HepG2 (cell line): ENCODE data around the gene CDIP1. TPM values are rescaled to one million over a fixed set of nuclear protein-coding genes. Genes with fewer than 3 reads are reported as not detected.

Source experiments
- ATAC-seq: fragments of 200-7000 bp; cut with Tn5 transposase; 3 replicates; pipeline ENCODE4 v1.9.1; 2020; ENCODE audit warnings: mild to moderate bottlenecking, moderate library complexity
- BruUV-seq: library from RNA; stranded (reverse); fragments of 400-500 nt; replicated peaks from 2 replicates; lab custom pipeline; 2021; lab: Mats Ljungman, UMichigan
- CTCF ChIA-PET: fragments of 300-600 bp; formaldehyde crosslinking; extraction: SDS; loops from one replicate; lab custom pipeline; 2021; ENCODE audit warnings: low total read pairs, inconsistent platforms, low intra/inter-chr PET ratio; lab: Yijun Ruan, JAX
- POLR2A ChIA-PET: fragments of 350-600 bp; sonication (Branson Sonifier 250); formaldehyde crosslinking; loops from one replicate; lab custom pipeline; 2020; ENCODE audit warnings: antibody characterized with exemption, inconsistent platforms; lab: Yijun Ruan, JAX
- DNase-seq: peaks from one replicate; pipeline ENCODE4 v3.0.0-alpha.2; 2015; ENCODE audit warnings: low spot score
- FAIRE-seq: peaks from 3 replicates; lab custom pipeline; 2011; peaks lifted over from hg19 to GRCh38; lab: Jason Lieb, UNC
- H2AFZ ChIP-seq: one replicate; pipeline ENCODE4 v1.6.1; 2011; ENCODE audit warnings: low read length, inconsistent platforms
- H3K27ac ChIP-seq: fragments of 300-600 bp; 3 replicates; pipeline ENCODE4 v1.8.0; 2011; ENCODE audit warnings: mixed run types, mild to moderate bottlenecking, mixed read lengths, low read length, inconsistent platforms; ENCODE audit not compliant: insufficient read depth; ENCODE audit errors: extremely low read length
- H3K27me3 ChIP-seq, 2 experiments: fragments of 200-600 bp in 1 of 2; 2 replicates in 1 of 2; 3 replicates in 1 of 2; pipeline versions ENCODE4 v1.6.0 to v1.8.0; 2011; ENCODE audit warnings: low read length in 2 of 2, mild to moderate bottlenecking in 2 of 2, moderate library complexity in 2 of 2, inconsistent platforms in 1 of 2; ENCODE audit not compliant: insufficient read depth in 2 of 2, control insufficient read depth in 1 of 2
- H3K36me3 ChIP-seq, 2 experiments: fragments of 200-600 bp in 1 of 2; replicated peaks in 1 of 2; 2 replicates in 1 of 2; 3 replicates in 1 of 2; pipeline versions ENCODE4 v1.5.1 to v1.8.0; 2011; ENCODE audit warnings: low read length in 2 of 2, inconsistent platforms in 1 of 2; ENCODE audit not compliant: insufficient read depth in 2 of 2, control insufficient read depth in 1 of 2
- H3K4me1 ChIP-seq: 2 replicates; pipeline ENCODE4 v1.5.1; 2012; ENCODE audit warnings: low read length, inconsistent platforms; ENCODE audit not compliant: insufficient read depth
- H3K4me2 ChIP-seq: 2 replicates; pipeline ENCODE4 v1.6.0; 2011; ENCODE audit warnings: low read depth, low read length, inconsistent platforms
- H3K4me3 ChIP-seq, 3 experiments: fragments of 200-600 bp in 1 of 3; sonication (generic), shearing (Covaris generic) in 1 of 3; replicated peaks in 1 of 3; 2 replicates each; pipeline ENCODE4 v1.5.1; 2011 to 2016; ENCODE audit warnings: low read length in 3 of 3, inconsistent platforms in 2 of 3, low read depth in 2 of 3, mild to moderate bottlenecking in 2 of 3, control low read depth in 1 of 3, mixed read lengths in 1 of 3; ENCODE audit not compliant: insufficient read depth in 1 of 3
- H3K79me2 ChIP-seq: one replicate; pipeline ENCODE4 v1.6.1; 2011; ENCODE audit warnings: low read length, inconsistent platforms; ENCODE audit not compliant: insufficient read depth
- H3K9ac ChIP-seq: 2 replicates; pipeline ENCODE4 v1.6.0; 2011; ENCODE audit warnings: mild to moderate bottlenecking, low read depth, low read length, inconsistent platforms; ENCODE audit not compliant: insufficient read depth
- H3K9me3 ChIP-seq: 2 replicates; pipeline ENCODE4 v1.5.1; 2012; ENCODE audit warnings: mild to moderate bottlenecking, low read length
- H4K20me1 ChIP-seq: 2 replicates; pipeline ENCODE4 v1.6.0; 2011; ENCODE audit warnings: inconsistent platforms, mild to moderate bottlenecking, low read length, moderate library complexity; ENCODE audit not compliant: insufficient read depth
- AGO2 ChIP-seq: fragments of 200-400 bp; formaldehyde crosslinking; optimal IDR thresholded peaks from 2 replicates; pipeline ENCODE3; 2017; ENCODE audit warnings: mild to moderate bottlenecking, low read depth, low read length, moderate library complexity
- TARDBP ChIP-seq: sonication (generic); formaldehyde crosslinking; IDR thresholded peaks from 2 replicates; pipeline ENCODE4 v1.8.0; 2022; ENCODE audit warnings: mild to moderate bottlenecking, missing genetic modification reagents
- XRCC5 ChIP-seq: fragments of 200-400 bp; formaldehyde crosslinking; optimal IDR thresholded peaks from 2 replicates; pipeline ENCODE3; 2017; ENCODE audit warnings: mild to moderate bottlenecking, low read length
- ZBTB38 ChIP-seq: sonication (generic); formaldehyde crosslinking; IDR thresholded peaks from 2 replicates; pipeline ENCODE4 v1.5.1; 2020; ENCODE audit warnings: mild to moderate bottlenecking, missing genetic modification reagents
- ZBTB42 ChIP-seq: sonication (generic); formaldehyde crosslinking; IDR thresholded peaks from 2 replicates; pipeline ENCODE4 v1.5.0; 2020; ENCODE audit warnings: mild to moderate bottlenecking, missing genetic modification reagents
- WGBS: methylation state at CpG from one replicate; pipeline ENCODE4 v1.1.6; 2017; ENCODE audit warnings: low lambda C conversion rate; 5-methylcytosine and 5-hydroxymethylcytosine counted together
- in situ Hi-C: cut with HindIII; loops from 2 replicates; pipeline ENCODE4 v1.10.0; 2017; ENCODE audit warnings: low pct_unique_long_range_greater_than_20kb; ENCODE audit not compliant: extremely low pct_ligation_motif_present
- intact Hi-C: fragments of 100-400 bp; cut with micrococcal nuclease; formaldehyde crosslinking; loops from one replicate; pipeline ENCODE4 v1.10.0; 2022; ENCODE audit not compliant: unreplicated experiment
- polyA plus RNA-seq, 8 experiments: library from polyadenylated mRNA; depleted of rRNA in 3 of 8; stranded (reverse) in 7 of 8; unstranded in 1 of 8; fragments of >200 nt; fragmentation: Illumina TruSeq in 4 of 8; extraction: Trizol in 4 of 8; gene quantifications; 2 replicates each; pipeline versions ENCODE4 v1.2.1 to v1.2.3, GENCODE V29; 2011 to 2016; ENCODE audit warnings: low read depth in 4 of 8, missing spikeins in 1 of 8, mixed read lengths in 1 of 8; ENCODE audit not compliant: insufficient read depth in 1 of 8
- total RNA-seq, 5 experiments: library from RNA; depleted of rRNA; stranded (reverse); fragments of >200 nt; fragmentation: Illumina TruSeq; extraction: Trizol; gene quantifications; 2 replicates each; pipeline ENCODE4 v1.2.3, GENCODE V29; 2016; ENCODE audit warnings: low read depth in 1 of 5
- TF ChIP-seq, protein P1 (sequence below): sonication (generic); formaldehyde crosslinking; IDR thresholded peaks from 2 replicates; pipeline ENCODE4 v1.5.1; 2020; ENCODE audit warnings: mild to moderate bottlenecking, missing genetic modification reagents, moderate library complexity

Gene CDIP1
- total and polyA plus RNA-seq, 2 of the 13 experiments (the other 11 are each of a cell fraction or from before 2014, with no cell fraction given) = 31.2 to 56.7 TPM

DNA sequence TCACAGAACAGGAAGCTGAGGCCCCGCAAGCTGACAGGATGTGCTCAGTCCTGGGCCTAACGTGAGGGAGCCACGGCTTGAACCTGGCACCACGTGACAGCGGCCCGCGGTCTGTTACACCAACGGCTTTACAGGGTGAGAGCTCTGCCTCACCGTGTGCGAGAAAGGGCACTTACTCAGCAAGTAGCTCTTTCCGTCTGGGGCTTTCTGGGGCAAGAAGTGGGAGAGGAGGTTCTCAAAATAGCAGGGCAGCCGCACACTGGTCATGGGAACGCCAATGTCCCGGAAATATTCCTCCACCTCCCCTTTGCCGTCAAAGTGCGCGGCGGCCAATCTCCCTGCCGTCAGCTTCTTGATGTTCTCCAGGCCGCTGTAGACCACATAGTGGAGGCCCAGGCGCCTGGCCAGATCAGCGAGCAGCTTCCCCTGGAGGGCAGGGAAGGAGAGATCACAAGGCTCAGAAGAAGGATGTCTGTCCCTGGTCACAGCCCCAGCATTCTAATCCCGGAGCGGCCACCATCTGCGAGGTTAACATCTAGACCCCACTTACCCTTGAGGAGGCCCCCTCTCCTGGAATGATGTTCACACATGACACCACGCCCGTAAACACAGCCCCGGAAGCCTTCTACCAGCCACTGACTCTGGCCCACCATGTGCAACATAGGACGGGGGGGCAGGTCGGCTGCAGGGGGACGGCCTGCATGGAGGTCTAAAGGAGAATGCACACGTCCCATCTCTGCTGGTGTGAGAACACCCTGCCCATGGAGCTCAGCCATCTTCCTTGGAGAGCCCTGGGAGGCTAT lies 72.4 kb downstream of the CDIP1 start:
- H3K9ac ChIP-seq = no peak overlapping the region
- FAIRE-seq = no peak
- no TSS peak for BruUV-seq
- H3K27me3 ChIP-seq = no peaks in the 10 kb centered on the region
- in situ Hi-C loops = no loop called here
- no peak overlapping the region for H3K4me3 ChIP-seq
- no peaks in the 10 kb centered on the region for H3K79me2 ChIP-seq
- TF ChIP-seq ZBTB42 = no peak
- peak; percentile 10 for TF ChIP-seq AGO2
- TF ChIP-seq, all 625 proteins: peak for 1
- 97% methylated on average over 16 of the region's 32 CpGs for WGBS
- Histone ChIP-seq H3K9me3 (no peaks in the 10 kb centered on the region), H4K20me1 (no peaks in the 10 kb centered on the region), H3K4me1 (peaks cover 41% of the 10 kb centered on the region), H2AFZ (no peak overlapping the region), H3K4me2 (no peak overlapping the region), H3K36me3 (peaks cover 0 to 12% of the 10 kb centered on the region in 2 experiments; a peak in 3 of 5 replicates), H3K27ac (no peak overlapping the region)
- CTCF ChIA-PET = no interaction called here
- DNase-seq (no peak), ATAC-seq (no peak)
- intact Hi-C loops = no loop called here
- POLR2A ChIA-PET = interaction anchor here (1.6 kb wide), 1 partner anchor 10 kb away, joined by 4 read pairs; the partner anchor contains the start of gene HMOX2

DNA sequence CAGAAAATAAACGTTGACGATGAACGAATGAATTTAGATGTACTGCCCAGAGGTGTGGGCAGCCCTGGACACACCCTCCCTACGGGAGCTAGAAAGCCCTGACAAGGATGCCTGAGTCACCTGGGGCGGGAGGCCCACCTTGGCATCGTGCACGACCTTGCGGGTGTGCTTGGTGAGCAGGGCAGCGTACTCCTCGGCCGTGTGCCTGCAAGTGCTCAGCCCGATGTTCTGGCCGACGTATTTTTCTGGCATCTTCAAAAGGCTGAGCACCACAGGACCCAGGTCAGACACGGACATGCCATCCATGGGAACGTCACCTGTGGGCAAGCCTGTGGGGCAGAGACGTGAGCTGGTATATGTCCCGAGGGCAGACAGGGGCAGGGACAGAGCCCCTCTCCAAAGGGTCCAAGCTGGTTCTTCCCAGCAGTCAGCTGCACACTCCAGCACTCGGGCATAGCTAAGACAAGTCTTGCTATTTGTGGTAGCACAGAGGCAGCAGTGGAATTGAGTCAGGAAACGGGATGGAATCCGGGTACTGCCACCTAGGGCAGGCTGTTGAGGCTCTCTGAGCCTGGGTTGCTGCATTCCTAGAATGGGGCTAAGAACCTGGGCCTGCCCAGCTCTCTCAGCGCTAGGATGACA lies 74.9 kb downstream of the CDIP1 start:
- POLR2A ChIA-PET = interaction anchor here (8.2 kb wide), 1 partner anchor 10 kb away, joined by 175 read pairs; the partner anchor contains the start of genes HMOX2 and NMRAL1
- TF ChIP-seq TARDBP (CRISPR knock-in tag) (no peak), ZBTB38 (CRISPR knock-in tag) (0 out of 2 replicates have a peak, but pooled peaks have one; percentile 27), XRCC5 (no peak)
- TF ChIP-seq, protein P1, sequence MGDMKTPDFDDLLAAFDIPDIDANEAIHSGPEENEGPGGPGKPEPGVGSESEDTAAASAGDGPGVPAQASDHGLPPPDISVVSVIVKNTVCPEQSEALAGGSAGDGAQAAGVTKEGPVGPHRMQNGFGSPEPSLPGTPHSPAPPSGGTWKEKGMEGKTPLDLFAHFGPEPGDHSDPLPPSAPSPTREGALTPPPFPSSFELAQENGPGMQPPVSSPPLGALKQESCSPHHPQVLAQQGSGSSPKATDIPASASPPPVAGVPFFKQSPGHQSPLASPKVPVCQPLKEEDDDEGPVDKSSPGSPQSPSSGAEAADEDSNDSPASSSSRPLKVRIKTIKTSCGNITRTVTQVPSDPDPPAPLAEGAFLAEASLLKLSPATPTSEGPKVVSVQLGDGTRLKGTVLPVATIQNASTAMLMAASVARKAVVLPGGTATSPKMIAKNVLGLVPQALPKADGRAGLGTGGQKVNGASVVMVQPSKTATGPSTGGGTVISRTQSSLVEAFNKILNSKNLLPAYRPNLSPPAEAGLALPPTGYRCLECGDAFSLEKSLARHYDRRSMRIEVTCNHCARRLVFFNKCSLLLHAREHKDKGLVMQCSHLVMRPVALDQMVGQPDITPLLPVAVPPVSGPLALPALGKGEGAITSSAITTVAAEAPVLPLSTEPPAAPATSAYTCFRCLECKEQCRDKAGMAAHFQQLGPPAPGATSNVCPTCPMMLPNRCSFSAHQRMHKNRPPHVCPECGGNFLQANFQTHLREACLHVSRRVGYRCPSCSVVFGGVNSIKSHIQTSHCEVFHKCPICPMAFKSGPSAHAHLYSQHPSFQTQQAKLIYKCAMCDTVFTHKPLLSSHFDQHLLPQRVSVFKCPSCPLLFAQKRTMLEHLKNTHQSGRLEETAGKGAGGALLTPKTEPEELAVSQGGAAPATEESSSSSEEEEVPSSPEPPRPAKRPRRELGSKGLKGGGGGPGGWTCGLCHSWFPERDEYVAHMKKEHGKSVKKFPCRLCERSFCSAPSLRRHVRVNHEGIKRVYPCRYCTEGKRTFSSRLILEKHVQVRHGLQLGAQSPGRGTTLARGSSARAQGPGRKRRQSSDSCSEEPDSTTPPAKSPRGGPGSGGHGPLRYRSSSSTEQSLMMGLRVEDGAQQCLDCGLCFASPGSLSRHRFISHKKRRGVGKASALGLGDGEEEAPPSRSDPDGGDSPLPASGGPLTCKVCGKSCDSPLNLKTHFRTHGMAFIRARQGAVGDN (CRISPR knock-in tag) = peak; percentile 17; the same call in 1 of the 2 replicates
- TF ChIP-seq, all 625 proteins: peak for 2
- DNase-seq (no peak), FAIRE-seq (no peak), ATAC-seq (no peak)
- H3K9ac ChIP-seq = no peak overlapping the region
- no peak overlapping the region for H3K4me2 ChIP-seq
- in situ Hi-C loops = no loop called here
- H4K20me1 ChIP-seq = no peaks in the 10 kb centered on the region
- H3K4me3 ChIP-seq = no peak overlapping the region
- no peak overlapping the region for H2AFZ ChIP-seq
- peaks cover 0 to 9% of the 10 kb centered on the region in 2 experiments; a peak in 3 of 5 replicates for H3K36me3 ChIP-seq
- no peak overlapping the region for H3K27ac ChIP-seq
- no TSS peak for BruUV-seq
- H3K9me3 ChIP-seq = no peaks in the 10 kb centered on the region
- no peaks in the 10 kb centered on the region for H3K79me2 ChIP-seq
- 93% methylated on average over 21 of the region's 22 CpGs for WGBS
- intact Hi-C loops = no loop called here
- no peaks in the 10 kb centered on the region for H3K27me3 ChIP-seq
- CTCF ChIA-PET = no interaction called here
- H3K4me1 ChIP-seq = peaks cover 59% of the 10 kb centered on the region
